HG02840 (cell line): ENCODE measurements around the gene STARD8.
"Not testable (repeated sequence)": the region's sequence is repeated elsewhere in the genome, so short reads cannot be mapped to it uniquely, and the experiment has no call there.

Experiments used
- ATAC-seq: cut with Tn5 transposase; IDR thresholded peaks from one replicate; pipeline ENCODE4 v1.9.1; 2021; ENCODE audit warnings: mild to moderate bottlenecking, moderate library complexity, moderate number of reproducible peaks; ENCODE audit not compliant: unreplicated experiment, low FRiP score

STARD8 gene

DNA sequence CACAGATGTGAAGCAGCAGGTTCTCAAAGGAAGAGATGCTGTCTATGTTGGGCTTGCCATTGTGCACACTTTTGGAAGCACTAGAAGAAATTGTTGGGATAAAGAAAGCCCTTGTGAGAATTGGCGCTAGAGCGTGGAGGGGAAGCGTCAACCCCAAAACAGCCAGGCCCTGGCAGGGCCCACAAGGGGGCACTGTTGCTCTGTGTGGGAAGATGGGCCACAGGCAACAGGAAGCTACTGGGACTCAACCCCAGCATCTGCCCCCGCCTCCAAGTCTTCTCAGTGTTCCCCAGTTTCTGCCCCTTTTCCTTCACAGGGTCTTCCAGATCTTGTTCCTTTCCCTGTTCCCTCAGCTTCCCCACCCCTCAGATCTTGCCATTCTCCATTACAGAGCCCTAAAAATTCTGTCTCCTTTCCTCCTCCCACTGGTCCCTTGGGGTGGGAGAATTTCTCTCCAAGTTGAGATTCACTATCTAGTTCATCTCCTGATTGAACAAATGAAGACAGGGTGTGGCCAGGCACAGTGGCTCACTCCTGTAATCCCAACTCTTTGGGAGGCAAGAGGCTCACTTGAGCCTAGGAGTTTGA lies 85.5 kb downstream of the STARD8 start:
- ATAC-seq, result no peak

DNA sequence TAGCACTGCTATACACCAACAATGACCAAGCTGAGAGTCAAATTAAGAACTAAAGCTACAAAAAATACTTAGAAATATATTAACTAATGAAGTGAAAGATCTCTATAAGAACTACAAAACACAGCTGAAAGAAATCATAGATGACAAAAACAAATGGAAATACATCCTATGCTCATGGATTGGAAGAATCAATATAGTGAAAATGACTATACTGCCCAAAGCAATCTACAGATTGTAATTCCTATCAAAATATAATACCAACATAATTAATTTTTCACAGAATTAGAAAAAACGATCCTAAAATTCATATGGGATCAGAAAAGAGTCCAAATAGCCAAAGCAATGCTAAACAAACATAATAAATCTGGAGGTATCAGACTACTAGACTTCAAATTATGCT lies 87.8 kb downstream of the STARD8 start:
- ATAC-seq, result no peak

DNA sequence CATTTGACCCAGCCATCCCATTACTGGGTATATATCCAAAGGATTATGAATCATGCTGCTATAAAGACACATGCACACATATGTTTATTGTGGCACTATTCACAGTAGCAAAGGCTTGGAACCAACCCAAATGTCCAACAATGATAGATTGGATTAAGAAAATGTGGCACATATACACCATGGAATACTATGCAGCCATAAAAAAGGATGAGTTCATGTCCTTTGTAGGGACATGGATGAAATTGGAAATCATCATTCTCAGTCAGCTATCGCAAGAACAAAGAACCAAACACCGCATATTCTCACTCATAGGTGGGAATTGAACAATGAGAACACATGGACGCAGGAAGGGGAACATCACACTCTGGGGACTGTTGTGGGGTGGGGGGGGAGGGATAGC lies 94.4 kb downstream of the STARD8 start:
- not testable (repeated sequence) for ATAC-seq

DNA sequence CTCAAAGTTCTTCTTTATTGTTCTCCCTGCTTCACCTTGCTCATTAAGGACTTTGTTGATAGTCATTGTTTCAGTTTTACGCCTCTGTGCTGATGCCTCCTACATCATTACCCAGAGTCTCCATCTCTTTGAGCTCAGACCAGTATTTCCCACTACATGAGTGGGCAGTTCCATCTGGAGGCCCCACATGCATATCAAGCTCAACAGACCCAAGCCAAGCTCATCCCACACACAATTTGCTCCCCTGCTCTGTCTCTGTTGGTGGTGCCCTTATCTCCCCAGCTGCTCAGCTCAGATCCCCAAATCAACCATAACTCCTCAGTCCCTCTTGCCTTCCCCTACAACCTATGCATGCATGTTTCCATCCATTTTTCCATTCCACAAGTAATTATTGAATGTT lies 96.3 kb downstream of the STARD8 start:
- no peak for ATAC-seq

DNA sequence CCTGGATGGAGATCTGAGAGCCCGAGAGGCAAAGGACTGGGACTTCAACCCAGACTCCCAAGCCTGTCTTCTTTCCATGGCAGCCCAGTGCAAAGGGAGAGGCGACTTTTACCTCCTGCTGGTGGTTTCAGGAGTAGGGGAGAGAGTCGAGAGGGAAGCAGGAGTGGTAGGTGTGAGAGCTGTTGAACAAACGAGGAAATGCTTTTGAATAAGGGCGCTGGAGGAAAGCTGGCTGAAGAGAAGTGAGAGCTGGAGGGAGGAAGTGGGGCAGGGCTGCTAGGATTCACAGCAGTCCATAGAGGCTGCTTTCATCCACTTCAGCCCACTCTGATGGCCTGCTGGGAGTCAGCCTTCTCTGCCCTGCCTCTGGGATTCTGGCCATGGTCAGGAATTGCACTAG lies 99.5 kb downstream of the STARD8 start:
- no peak for ATAC-seq

DNA sequence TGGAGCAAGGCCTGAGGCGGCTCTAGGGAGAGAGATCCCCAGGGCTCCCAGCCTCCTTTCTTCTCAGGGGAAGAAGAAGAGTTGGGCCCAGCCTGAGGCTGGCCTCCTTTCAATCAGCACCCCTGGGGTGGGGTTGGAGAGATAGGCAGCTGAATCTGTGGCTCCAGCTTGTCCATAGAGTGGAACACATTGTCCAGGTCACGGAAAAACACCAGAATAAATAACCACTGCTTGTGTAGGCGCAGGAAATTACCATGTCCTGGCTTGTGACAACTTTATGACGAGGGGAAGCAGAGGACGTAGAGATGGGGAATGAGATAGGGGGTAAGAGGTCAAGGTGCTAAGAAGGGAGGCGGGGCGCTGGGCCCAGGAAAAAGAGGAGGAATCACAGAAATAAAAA lies 100.6 kb downstream of the STARD8 start:
- ATAC-seq, result no peak

DNA sequence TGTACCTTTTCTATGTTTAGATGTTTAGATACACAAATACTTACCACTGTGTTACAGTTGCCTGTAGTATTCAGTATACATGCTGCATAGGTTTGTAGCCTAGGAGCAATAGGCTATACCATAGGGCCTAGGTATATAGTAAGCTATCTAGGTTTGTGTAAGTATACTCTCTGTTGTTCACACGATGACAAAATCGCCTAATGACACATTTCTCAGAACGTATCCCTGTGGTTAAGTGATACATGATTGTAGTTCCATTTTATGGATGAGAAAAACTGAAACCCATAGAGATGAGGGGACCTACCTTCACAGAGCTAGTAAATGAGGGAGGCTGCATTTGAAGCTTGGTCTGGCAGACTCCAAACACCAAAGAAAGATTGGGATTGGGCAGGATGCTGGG lies 102.0 kb downstream of the STARD8 start:
- ATAC-seq, result no peak

DNA sequence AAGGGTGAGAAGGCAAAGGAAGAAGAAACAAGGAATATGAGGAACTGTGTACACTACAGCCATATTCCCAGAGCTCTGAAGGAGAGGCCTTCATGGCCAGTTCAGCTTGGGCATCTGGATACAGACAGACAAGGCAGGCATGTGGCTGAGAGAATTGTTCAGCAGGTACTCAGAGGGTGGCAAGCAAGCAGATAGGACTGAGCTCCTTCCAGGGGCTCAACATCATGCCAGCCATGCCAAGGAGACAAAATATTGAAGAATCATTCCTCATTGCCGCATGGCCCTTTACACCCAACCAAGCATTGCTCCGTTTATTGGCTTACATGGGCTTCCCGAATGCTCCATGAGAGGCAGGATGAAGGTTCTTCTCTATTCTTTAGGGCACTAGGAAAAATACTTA lies 102.8 kb downstream of the STARD8 start:
- ATAC-seq, result no peak

DNA sequence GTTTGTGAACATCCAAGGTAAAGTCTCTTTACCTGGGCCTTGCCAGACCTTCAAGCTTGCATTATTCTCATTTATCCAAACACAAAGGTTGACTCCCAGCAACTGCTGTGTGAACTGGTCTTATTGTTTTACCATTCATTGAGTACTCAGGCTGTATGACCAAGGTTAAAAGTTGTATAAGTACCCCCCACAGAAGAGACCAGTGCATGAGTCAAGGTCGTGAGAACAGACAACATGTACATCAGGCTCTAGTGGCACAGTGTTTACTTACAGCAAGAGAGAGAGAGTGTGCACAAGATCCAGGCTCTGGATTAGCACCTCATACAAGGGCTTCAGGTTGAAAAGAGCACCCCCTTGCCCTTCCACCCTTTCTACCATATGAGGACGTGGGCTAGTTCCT lies 103.9 kb downstream of the STARD8 start:
- ATAC-seq, result no peak

DNA sequence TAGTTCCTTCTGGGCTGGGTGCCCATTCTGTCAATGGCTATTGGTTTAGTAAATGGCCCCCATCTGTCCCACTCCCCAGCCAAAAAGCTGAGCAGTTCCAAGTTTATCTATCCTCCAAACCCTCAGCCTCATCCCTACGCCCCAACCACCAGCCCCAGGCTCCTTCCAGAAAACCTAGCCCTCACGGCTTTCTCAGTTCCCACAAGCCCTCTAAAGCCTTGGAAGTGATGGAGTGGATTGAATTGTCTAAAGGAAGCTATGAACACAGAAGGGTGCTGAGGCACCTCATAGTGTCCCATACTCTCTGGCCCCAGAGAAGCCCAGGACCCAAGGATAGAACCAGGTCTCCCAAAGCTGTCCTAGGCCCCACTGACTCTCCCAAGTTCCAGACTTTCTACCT lies 105.8 kb downstream of the STARD8 start:
- ATAC-seq, result no peak

DNA sequence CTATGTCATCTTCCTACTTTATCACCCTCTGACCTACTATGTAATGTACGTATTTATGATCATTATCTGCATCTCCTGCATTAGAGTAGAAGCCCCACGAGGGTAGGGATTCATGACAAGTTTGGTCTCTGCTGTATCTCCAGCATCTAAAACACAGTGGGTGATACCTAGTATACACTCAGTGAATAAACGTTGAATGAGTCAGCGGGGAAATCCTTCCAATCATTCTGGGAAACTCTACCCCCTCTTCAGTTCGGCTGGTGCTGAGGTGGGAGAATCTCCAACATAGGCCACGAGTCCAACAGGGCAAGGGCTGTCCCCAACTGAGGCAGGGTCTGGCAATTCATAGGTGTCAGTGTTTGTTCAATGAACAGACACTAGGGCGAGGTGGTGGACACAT lies 106.9 kb downstream of the STARD8 start:
- no peak for ATAC-seq

DNA sequence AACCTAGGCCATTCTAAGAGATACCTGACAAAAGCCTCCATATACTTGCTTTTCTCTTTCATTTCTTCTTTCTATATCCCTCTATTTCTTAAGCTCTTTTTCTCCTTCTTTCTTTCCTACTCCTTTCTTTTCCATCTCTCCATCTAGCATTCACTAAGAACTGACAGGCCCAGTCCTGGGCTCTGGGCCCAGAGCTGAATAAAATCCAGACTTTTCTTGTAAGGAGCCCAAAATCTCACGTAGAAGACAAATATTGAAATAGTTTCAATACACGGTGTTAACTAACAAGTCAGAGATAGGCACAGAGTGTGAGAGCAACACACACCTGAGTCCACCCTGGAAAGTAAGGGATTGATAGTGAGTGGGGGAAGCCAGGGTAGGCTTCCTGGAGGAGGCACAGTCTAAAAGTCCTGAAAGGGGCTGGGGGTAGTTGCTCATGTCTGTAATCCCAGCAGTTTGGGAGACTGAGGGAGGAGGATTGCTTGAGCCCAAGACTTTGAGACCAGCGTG lies 108.2 kb downstream of the STARD8 start:
- no peak for ATAC-seq

DNA sequence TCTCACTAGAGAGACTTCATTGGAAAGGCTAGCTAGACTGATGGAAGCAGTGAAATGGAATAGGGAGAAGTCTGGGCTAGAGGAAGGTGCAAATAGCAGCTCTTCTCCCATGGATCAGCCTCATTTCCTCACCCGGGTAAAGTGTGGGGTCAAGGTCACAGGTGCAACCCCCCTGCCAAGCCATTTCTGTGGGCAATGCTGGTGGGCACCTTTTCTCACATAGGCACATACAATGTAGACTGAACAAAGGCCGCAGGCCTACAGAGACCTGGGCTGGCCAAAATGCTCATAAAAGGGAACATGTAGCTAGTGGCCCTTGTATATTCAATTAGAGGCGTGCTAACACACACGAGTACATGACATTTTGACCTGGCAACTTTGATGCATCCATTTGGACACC lies 109.9 kb downstream of the STARD8 start:
- no peak for ATAC-seq

DNA sequence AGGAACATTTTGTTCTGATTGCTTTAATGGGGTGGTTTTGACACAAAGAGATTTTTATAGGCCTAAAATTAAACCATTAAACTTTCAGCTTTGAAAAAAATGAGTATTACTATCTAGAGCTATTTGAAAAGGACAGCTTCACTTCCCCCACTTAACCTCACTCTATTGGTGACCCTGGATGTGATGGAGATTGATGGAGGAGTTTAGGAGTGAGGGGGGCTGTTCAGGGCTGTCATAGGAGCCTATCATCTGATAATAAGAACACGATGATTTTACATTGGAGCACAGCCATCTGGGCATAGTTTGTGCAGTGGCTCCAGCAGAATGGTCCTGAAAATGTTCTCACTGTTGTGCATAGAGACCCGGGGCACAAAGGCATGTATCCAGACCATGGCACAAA lies 110.3 kb downstream of the STARD8 start:
- ATAC-seq, result no peak

DNA sequence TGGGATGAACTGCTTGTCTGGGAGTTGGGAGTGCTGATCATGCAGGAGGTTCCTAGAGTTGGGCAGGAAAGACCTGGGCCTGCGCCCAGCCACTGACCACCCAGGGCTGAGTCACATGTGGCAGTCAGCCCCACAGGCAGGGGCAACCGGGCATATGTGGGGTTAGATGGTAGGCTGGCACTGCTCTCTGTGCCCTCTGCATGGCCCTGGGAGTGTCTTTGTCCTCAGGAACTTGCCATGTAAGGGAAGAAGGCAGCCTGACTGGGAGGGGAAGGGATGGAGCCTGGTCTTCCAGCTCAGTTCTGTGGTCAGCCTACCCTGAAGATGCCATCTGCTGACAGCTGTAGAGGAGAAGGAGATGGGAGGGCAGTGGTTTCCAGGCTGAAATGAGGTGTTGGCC lies 111.2 kb downstream of the STARD8 start:
- ATAC-seq, result no peak

DNA sequence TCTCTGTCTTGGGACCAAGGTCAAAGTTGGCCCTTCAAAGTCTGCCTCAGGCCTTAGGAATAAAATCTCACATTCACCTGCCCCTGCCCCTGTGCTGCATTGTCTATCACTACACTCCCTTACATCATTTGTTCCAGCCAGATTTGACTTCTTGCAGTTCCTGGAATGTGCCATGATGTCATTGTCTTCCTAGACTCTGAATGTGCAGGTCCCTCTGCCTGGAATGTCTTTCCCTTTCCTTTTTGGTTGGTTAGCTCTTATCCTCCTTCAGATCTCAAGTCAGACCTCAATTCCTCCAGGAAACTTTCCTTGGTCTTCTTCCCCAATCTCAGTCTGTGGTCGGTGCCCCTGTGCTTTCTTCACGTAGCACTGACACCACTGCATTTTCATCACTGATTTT lies 113.6 kb downstream of the STARD8 start:
- ATAC-seq, result no peak

DNA sequence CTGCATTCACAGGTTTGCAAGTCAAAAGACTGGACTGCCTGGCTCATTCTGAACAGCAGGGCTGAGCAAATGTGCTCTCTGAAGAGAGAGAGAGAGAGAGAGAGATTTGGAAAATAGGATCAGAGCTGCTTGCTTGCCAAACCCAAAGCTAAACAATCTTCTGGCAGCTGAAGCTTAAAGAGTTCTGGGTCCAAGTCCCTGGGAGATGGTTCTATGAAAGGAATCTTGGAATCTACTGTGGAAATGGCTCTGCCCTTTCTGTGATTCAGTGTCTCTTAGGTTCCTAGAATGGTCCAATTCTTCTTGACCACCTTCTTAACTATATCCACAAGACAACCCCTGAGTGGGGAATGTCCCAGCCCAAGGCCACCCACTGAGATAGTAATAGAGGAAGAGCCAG lies 115.3 kb downstream of the STARD8 start:
- ATAC-seq, result no peak

DNA sequence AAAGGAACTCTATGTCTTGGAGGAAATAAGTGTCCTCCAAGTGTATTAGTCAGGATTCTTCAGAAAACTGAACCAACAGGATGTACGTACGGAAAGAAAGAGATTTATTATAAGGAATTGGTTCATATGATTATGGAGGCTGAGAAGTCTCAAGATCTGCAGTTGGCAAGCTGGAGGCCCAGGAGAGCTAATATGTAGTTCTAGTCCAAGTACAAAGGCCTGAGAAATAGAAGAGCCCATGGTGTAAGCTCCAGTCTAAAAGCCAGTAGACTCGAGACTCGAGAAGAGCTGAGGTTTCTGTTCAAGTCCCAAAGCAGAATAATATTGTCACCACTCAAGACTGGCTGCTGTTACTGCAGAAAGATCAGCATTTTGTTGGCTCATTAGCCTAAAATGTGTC lies 116.0 kb downstream of the STARD8 start:
- ATAC-seq, result no peak
